ENCODE results near the gene ZBTB9.

Gene ZBTB9

DNA sequence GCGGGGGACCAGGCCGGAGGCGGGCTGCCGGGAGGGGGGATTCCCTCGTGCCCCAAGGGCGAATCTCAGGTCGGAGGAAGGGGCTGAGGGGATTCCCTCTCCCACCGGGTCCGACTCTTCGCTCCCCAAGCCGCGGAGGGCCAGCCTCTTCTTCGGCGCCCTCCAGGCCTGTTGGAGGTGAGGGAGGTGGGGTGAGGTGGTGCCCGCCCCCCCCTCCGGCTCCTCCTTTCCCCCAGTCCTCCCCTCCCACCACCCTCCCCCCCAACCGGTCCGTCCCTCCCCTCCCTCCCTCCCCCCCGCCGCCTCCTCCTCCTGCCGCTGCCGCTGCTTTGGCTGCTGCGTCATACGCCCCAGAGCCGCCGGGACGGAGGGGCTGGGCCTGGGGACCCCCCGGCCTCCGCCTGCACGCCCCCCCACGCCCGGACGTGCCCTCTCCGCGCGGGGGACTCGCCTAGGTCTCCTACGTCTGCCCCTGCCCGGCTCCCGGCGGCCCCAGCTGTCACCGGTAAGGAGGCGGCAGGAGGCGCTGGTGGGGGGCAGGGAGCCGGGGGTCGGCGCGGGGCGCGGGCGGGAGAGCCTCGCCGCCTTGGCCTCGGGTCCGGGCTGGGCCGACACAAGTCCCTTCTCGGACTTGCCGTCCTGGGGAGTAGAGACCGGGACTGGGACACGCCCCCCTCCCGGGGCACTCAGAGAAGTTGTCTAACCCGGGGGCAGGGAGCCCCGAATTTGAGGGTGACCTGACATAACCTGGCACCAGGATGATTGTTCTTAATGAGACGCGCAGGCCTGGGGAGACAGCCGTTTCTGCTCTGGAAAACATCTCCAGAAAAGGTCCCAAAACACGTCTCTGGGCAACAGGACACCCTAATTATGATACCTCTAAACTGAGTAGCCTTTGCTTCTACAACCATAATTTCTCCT is 43.4 kb upstream of the ZBTB9 start, which contains the start of gene PHF1:
PHF1 (plus strand) TSS at position 304 of the 921 bp plus-strand sequence. CDS start 1,250 bp downstream, outside the sequence.
- peak within 1 kb of the TSS; percentile 70 for H3K4me3 ChIP-seq (ENCODE audit: low read depth, low read length)
- TF ChIP-seq, protein P1, sequence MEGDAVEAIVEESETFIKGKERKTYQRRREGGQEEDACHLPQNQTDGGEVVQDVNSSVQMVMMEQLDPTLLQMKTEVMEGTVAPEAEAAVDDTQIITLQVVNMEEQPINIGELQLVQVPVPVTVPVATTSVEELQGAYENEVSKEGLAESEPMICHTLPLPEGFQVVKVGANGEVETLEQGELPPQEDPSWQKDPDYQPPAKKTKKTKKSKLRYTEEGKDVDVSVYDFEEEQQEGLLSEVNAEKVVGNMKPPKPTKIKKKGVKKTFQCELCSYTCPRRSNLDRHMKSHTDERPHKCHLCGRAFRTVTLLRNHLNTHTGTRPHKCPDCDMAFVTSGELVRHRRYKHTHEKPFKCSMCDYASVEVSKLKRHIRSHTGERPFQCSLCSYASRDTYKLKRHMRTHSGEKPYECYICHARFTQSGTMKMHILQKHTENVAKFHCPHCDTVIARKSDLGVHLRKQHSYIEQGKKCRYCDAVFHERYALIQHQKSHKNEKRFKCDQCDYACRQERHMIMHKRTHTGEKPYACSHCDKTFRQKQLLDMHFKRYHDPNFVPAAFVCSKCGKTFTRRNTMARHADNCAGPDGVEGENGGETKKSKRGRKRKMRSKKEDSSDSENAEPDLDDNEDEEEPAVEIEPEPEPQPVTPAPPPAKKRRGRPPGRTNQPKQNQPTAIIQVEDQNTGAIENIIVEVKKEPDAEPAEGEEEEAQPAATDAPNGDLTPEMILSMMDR (IDR thresholded peaks at IDR 0.05; ENCODE audit: low read depth, low read length, missing control alignments): no peak
- no peak for DNase-seq (ENCODE audit: low read depth)

DNA sequence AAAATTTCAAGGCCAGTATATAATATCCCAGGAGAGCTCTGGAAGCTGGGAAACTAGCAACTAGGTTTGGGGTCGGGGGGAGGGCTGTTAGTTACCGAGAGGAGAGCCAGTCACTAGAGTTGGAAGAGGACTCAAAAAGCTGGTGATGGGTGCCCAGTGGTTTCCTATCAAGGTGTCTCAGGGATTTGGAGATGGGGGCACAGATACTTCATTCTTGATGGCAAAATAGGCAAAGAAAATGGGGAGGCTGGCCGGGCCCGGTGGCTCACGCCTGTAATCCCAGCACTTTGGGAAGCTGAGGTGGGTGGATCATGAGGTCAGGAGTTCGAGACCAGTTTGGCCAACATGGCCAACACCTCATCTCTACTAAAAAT is 42.8 kb upstream of the ZBTB9 start:
- H3K4me3 ChIP-seq (ENCODE audit: low read depth, low read length): peak overlapping the region; percentile 70
- no peak for DNase-seq (ENCODE audit: low read depth)
- TF ChIP-seq, protein P1 (IDR thresholded peaks at IDR 0.05; ENCODE audit: low read depth, low read length, missing control alignments): no peak

DNA sequence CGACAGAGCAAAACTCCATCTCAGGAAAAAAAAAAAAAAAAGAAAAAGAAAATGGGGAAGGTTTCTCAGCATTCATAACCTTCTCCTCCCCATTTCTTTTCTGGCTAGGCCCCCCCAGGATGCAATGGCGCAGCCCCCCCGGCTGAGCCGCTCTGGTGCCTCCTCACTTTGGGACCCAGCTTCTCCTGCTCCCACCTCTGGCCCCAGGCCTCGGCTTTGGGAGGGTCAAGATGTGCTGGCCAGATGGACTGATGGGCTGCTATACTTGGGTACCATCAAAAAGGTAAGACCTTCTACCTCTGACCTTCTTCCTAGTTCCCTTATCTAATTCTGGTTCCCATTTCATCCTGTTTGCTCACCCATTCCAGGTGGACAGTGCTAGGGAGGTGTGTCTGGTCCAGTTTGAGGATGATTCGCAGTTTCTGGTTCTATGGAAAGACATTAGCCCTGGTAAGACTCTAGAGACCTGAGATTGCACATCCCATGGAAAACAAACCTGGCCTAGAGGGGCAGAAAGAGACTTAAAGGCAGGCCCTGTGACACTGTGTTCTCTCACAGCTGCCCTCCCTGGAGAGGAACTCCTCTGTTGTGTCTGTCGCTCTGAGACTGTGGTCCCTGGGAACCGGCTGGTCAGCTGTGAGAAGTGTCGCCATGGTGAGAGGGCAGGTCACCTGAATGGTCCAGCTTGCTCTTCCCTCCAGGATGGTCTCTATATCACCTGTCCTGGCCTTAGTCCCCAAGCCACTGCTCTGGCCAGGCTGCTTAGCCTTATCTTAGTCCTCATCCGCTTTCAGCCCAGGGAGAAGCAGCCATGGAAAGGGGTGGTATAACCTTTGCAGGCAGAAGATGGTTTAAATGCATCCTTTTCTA is 42.0 kb upstream of the ZBTB9 start:
- no peak overlapping the region for H3K4me3 ChIP-seq (ENCODE audit: low read depth, low read length)
- TF ChIP-seq, protein P1 (IDR thresholded peaks at IDR 0.05; ENCODE audit: low read depth, low read length, missing control alignments): no peak
- DNase-seq (ENCODE audit: low read depth): no peak

DNA sequence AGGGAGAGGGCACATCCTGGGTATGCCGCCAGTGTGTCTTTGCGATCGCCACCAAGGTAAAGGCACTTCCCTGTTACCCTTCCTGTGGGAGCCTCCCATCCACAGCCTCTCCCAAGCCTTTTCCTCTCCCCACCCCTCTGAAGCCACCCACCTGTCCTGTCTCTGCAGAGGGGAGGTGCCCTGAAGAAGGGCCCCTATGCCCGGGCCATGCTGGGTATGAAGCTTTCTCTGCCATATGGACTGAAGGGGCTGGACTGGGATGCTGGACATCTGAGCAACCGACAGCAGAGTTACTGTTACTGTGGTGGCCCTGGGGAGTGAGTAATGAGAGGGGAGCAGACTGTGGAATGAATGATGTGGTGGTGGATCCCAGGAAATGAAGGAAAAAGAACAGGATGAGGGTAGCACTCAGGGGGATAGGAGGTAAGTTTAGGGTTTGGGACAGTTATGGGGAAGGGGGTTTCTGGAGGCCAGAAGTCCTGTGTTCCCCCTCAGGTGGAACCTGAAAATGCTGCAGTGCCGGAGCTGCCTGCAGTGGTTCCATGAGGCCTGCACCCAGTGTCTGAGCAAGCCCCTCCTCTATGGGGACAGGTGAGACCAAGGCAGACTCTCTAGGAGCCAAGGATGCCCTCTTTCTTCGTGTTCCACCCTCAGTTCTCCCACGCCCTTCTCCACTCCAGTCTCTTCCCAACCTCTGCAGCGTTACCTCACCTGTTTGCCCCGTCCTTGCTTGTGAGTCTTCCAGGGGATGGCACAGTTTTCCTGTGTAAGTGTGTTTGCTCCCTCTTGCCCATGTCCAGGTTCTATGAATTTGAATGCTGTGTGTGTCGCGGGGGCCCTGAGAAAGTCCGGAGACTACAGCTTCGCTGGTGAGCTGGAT is 40.9 kb upstream of the ZBTB9 start:
- no peak for DNase-seq (ENCODE audit: low read depth)
- H3K4me3 ChIP-seq (ENCODE audit: low read depth, low read length): no peak overlapping the region
- TF ChIP-seq, protein P1 (IDR thresholded peaks at IDR 0.05; ENCODE audit: low read depth, low read length, missing control alignments): no peak

DNA sequence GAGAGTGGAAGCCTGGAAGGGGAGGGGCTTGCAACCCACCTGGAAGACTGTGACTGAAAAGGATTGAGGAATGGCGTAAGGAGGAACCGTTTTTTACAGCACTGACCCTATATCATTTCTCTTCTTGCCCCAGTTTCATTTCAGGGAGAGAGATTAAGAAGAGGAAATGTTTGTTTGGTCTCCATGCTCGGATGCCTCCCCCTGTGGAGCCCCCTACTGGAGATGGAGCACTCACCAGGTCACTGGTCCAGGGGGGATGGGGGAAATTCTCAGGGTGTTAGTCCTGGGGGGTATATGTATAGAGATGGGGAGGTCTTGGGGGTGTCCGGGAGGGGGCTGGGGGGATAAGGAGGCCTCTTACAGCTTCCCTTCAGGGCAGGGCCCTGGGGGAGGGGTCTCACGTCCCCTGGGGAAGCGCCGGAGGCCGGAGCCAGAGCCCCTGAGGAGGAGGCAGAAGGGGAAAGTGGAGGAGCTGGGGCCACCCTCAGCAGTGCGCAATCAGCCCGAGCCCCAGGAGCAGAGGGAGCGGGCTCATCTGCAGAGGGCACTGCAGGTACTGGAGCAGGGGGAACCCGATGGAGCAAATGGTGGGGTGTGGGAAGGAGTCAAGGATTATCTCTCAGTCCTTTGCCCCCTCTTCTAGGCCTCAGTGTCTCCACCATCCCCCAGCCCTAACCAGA is 39.6 kb upstream of the ZBTB9 start:
- TF ChIP-seq, protein P1 (IDR thresholded peaks at IDR 0.05; ENCODE audit: low read depth, low read length, missing control alignments): peak; percentile 62
- no peak overlapping the region; the same call in 1 of the 2 replicates for H3K4me3 ChIP-seq (ENCODE audit: low read depth, low read length)
- no peak for DNase-seq (ENCODE audit: low read depth)

DNA sequence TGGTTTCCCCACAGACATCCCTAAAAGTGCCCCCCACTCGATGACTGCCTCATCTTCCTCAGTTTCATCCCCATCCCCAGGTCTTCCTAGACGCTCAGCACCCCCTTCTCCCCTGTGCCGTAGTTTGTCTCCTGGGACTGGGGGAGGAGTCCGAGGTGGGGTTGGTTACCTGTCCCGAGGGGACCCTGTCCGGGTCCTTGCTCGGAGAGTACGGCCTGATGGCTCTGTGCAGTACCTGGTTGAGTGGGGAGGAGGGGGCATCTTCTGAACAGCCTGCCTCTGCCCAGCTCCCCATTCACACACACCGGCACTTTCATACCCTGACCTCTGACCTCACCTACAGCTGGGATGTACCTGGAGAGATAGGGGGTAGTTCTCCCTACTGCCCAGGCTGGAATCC is 38.5 kb upstream of the ZBTB9 start:
- no peak for DNase-seq (ENCODE audit: low read depth)
- TF ChIP-seq, protein P1 (IDR thresholded peaks at IDR 0.05; ENCODE audit: low read depth, low read length, missing control alignments): no peak
- peak overlapping the region; percentile 64 for H3K4me3 ChIP-seq (ENCODE audit: low read depth, low read length)

Data from GM12864 (cell line).